DMS114 treated with DMSO at 0.1 percent for 48 hours (cell line): ENCODE data around the gene SNRK.
"Not testable (repeated sequence)": the region's sequence is repeated elsewhere in the genome, so short reads cannot be mapped to it uniquely, and the experiment has no call there.

ENCODE experiments used
- DNase-seq: peaks from one replicate; lab custom pipeline; 2025; ENCODE audit not compliant: unreplicated experiment; lab: John Stamatoyannopoulos, UW

The SNRK gene

DNA sequence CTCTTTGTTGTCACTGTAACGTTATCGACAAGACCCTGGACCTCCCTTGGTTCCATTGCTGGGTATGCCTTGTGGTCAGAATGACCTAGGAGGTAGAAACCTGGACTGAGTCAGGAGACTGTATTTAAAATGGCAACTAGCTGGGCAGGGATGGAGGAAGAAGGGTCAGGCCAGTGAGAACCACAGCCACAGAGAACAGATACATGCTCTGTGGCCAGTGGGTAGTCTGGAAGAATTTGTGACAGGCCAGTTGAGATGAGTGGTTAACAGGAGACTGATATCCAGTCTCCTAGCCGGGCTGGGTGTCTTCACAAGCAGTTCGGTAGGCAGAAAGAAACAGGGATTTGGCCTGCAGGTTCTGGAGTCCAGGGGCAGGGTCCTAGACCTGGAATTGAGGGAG is 58.9 kb downstream of the SNRK start:
- no peak for DNase-seq

DNA sequence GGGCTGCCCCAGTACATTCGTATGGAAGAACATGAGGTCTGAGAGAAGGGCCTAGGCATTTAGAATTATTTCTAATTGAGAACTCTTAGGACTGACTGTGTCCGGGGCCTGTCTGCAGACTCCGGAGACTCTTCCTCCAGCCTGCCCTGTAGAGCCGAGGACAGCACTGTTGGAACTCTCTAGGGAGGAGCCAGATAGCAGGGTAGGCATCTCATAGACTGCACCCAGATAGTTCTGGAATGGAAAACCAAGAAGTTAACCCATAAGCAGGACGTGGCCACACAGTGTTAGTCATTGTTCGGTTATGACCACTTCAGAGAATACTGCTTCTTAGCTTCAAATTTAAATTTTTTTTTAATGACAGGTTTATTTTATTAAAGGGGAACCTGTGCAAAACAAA is 59.5 kb downstream of the SNRK start:
- DNase-seq: no peak

DNA sequence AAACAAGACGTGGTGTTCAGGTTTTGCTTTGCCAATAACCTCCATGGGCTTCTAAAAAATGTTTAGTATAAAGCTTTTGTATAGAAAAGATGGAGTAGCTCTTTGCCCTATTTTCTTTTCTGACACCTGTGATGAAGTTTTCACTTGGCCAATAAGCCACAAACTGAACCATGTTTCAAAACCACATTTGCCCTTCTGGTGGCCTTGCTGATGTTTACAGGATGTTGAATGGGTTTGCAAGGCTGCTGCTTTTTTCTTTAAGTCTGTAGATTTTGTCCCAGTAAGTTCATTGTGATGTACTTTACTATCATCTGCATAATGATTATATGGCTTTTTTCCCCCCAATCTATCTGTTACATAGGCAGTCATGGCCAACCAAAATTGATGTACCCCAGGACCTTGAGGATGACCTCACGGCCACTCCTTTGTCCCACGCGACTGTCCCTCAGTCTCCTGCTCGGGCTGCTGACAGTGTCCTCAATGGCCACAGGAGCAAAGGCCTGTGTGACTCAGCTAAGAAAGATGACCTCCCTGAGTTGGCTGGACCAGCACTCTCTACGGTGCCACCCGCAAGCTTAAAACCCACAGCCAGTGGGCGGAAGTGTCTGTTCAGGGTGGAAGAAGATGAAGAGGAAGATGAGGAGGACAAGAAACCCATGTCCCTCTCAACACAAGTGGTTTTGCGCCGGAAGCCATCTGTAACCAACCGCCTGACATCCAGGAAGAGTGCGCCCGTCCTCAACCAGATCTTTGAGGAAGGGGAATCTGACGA is 60.8 kb downstream of the SNRK start:
- DNase-seq: no peak

DNA sequence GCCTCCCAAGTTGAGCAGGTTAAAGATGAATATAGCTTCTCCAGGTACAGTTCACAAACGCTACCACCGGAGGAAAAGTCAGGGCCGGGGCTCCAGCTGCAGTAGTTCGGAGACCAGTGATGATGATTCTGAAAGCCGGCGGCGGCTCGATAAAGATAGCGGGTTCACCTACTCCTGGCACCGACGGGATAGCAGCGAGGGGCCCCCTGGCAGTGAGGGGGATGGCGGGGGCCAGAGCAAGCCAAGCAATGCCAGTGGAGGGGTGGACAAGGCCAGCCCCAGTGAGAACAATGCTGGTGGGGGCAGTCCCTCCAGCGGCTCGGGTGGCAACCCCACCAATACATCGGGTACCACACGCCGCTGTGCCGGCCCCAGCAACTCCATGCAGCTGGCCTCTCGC is 61.4 kb downstream of the SNRK start:
- DNase-seq: no peak

DNA sequence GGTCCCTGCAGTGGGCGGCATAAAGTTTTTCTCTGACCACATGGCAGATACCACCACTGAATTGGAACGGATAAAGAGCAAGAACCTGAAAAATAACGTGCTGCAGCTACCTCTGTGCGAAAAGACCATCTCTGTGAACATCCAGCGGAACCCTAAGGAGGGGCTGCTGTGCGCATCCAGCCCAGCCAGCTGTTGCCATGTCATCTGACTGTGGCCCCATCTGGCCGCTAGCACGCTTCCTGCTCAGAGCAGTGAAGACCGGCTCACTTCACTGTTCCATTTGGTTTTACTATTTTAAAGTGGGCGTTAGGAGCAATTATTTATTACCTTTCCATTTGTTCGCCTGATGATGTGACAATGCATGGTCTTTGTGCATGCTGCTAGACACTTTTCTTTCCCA is 62.0 kb downstream of the SNRK start:
- DNase-seq: no peak

DNA sequence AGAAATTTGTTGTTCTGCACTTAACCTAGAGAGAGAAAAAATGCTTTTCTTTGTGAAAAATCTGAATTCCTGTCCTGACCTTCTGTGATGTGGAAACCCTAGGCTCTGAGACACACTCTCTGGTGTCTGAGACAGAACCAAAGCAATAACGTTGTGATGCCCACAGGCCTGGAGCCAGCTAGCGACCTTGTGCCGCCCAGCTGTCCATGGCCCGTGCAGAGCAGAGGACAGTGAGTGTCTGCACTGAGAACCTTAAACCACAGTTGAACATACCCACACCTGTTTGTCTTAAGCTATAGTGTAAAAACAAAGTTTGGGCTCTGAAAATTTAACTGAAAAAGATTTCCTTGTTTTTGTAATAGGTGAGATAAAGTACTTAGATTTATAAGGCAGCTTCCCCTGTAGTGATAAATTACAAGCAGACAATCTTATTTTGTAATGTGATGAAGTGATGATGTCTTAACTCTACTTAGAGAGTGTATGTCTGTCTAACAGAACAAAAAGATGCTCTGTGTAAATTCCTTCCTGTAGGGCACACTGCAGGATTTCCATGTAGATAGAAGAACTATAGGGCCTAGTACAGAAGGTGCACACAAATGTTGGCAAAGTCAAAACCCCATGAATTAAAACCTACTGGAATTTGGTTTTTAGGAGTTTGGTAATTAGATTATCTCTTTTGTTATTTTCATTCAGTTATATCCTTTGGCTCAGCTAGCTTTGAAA is 62.7 kb downstream of the SNRK start:
- no peak for DNase-seq

DNA sequence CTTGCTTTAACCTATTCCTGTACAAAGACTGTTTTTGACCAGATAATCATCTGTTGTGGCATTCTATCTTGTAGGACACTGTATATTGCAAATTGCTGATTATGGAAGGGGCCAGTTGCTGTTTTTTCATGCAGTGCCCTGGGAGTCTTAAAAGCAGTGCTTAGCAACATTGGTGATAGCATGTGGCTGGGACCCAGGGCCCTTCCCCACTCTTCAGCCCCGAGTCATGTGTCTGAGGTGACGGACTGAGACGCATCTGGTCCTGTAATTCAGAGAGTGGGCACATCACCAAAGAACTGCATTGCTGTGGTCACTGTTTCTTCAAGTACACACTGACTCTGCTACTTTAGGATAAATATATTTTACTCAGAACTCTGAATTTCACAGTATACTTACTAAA is 63.4 kb downstream of the SNRK start:
- no peak for DNase-seq

DNA sequence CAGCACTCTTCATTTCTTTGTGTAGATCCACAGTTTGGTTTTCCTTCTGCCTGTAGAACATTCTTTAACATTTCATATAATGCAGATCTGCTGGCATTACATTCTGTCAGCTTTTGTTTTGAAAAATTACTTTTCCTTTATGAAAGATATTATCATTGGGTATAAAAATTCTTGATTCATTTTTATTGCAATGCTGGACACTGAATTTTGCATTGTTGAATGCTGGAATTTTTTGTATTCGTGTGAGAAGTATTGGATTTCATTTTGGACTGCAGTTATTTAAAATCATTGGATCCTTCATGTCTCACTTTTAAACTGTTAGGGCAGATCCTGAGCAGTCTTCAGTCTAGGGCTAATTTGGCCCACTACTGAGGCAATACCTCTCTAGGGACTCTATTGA is 67.1 kb downstream of the SNRK start:
- no peak for DNase-seq

DNA sequence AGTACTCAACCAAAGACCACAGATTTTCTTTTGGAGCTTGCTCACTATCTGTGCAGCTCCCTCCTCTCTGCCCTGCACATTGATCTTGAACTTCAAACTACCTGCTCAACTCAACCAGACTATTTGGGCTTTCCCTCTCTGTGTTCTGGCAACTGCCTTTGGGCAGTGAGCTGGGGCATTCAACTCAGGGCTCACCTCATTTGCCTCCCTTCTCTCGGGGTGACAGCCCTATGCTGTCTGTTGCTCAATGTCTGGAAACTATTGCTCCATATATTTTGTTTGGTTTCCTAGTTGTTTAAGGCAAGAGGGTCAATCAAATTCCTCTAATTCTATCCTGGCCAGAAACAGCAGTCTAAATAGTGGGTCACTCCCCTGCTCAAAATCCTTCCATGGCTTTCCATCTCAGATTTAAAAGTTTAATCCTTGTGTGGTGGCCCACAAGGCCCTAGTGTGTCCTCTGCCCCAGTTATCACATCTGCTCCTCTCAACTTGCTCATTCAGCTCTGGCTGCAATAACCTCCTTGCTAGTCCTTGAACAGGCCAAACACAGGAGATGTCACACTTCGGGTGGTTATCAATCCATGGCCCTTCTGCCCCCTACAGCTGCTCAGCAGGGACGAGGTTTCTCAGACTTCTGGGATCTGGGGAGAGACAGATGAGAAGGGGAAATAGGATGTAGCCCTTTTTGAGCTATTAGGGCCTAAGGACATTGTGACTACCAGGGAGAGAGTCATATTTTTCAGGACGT is 67.8 kb downstream of the SNRK start:
- no peak for DNase-seq

DNA sequence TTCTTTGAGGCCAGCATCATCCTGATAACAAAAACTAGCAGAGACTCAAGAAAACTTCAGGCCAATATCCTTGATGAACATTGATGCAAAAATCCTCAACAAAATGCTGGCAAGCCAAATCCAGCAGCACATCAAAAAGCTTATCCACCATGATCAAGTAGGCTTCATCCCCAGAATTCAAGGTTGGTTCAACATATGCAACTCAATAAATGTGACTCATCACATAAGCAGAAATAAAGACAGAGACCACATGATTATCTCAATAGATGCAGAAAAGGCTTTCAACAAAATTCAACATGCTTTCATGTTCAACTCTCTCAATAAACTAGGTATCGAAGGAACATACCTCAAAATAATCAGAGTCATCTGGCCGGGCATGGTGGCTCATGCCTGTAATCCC is 69.7 kb downstream of the SNRK start:
- DNase-seq: not testable (repeated sequence)

DNA sequence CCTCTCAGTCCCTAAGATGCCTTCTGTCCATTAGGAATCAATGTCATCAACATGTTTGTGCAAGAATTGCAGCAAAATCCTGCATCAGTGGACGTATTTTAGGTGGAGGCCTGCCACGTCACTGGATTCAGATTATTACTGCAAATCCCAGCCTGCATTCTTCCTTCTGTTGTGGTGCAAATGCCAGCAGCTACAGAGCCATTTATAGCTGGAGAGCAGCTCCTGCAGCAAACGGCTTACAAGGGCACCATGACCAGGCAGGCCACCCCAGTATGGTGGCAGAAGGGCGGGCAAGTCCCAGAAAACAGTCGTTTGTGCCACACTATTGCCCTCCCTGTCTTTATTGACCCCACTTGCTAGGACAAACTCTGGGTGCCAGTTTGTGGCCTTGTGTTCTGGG is 74.7 kb downstream of the SNRK start:
- no peak for DNase-seq

DNA sequence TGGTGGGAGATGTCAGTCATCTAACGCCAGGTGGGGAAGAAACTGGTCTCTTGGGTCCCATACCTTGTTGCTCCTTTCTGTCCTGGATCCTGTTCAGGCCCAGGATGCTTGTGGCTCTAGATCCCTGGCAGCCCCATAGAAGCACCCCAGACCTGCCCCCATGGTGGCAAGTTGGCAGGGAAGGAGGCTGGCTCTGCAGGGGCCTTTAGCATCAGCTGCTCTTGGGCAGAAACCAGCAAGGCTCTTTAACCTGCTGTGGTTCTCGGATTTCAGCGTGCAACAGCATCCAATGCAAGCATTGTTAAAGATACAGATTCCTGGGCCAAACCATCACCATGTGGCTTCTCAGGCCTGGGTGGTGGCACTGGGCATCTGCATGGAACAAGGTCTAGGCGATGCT is 75.8 kb downstream of the SNRK start:
- DNase-seq: no peak

DNA sequence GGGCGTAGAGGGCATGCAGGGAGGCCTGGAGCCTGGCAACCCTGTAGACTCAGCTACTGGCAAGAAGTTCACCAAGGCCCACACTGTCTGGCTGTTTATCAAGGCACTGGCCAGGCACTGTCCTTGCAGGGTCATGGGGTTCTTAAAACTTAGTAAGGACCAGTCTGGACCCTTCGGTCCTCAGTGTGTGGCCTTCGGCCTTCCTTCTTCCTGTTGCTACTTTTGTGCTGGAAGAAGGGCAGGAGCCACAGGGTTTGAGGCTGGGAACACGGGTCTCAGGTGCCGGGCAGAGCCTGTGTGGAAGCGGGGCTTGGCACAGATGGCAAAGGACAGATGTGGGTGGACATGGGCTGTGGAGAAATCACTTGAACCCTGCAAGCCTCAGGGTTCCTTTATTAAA is 76.6 kb downstream of the SNRK start:
- DNase-seq: no peak

DNA sequence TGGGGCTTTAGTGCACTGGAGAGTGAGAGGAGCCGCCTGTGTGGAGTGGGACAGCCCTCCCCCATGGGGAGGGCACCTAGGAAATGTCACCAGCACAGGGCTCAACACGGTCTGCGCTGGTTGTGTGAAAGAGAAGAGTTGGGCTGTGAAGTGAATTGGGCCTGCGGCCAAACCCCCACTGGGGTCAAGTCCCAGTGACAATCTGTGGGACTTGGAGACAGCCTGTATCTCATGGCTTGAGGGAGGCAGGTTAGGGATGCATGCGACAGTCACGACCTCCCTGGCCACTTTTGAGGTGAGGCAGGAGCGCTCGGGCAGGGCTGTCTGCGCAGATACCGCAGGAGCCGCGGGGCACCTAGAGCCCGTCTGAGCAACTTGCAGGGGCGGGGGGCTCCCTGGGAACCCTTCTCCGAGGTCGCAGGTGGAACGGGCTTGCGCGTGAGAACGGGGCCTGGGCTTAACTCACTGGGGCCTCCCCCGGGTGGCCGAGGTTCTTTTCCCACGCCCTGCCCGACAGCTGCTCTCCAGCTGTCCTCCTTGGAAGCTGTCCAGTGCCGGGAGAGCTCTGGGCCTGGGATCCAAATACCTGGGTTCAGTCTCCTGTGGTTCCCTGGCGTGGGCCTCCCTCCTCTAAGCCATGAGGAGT is 77.4 kb downstream of the SNRK start:
- no peak for DNase-seq

DNA sequence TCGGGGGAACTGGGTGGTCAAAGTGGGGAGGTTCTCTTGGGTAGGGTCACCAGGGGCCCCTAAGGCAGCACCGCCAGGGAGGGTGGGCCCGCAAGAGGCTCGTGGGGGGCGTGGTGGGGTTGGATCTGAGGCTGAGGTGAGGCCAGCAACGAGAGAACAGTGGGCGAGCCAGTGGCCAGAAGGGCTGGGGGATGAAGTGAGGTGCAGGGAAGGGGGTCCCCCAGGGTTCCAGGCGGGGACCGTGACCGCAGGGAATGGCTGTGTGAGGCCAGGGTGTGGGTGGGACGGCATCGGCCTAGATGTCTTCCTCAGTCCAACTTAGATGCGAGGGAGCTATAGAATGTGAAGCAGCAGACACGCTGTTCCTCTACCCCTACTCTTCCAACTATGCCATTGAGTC is 78.2 kb downstream of the SNRK start:
- DNase-seq: no peak

DNA sequence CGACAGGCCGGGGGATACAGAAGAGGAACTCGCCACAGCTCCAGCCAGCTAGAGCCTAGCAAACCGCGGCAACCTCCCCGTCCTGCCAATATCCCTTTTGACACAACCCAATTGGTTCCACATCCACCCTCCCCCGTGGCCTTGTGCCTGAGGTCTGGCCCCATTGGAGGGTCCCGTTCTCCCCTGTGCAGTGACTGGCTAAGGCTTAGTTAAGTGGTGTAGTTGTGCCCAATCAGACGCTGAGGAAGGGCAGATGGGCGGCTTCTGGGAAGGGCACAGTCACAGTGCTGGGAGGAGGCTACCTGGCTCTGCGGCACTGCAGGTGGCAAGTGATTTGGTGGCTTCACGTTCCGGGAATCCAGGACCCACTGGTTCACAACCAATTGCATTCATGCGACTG is 78.6 kb downstream of the SNRK start:
- DNase-seq: no peak

DNA sequence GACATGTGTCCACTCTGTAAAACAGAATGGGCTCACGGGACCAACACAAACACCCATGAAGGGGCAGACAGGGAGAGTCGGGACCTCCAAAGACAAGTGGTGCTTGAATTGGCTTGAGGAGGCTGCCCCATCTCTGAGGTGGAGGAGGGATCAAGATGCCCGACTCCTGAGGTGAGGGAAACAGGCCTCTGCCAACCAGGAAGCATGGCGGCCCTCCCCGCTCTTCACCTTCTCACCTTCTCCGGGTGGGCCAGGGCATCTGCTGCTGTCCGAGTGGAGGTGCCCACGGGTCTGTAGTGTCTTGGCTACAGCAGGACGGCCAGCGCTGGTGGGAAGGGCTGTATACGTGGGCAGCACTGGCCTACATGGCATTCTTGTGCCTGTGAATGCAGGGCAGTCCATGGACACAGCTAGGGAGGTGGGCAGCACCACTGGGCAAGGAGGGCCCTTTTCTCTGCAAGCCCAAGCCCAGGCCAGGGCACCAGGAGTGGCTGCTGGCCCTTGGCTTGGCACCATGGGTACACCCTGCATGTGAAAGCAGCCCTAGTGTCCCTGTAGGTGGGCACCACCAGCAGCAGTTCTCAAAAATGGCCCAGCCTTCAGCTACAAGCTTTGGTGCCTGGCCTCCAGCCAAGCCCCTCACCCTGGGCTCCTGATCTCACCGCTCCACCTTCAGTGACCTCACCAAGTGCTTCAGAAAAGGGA is 79.4 kb downstream of the SNRK start:
- no peak for DNase-seq

DNA sequence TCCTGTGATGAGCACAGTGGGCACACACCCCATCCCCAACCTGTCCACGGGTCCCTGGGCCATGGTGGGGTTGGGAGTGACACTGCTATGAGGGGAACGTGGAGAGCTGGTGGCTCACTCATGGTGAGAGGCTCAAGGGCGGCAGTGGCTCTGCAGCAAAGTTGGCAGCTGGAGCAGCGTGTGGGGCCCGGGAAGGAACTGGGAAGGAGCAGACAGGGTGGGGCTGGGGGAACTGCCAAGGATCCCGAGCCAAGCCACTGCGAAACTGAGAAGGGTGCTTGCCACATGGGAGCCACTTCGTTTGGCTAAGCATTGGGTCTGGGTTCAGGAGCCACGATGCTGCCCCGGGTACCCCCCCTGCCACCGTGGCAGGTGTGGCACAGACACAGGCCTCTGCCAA is 80.1 kb downstream of the SNRK start:
- DNase-seq: no peak

DNA sequence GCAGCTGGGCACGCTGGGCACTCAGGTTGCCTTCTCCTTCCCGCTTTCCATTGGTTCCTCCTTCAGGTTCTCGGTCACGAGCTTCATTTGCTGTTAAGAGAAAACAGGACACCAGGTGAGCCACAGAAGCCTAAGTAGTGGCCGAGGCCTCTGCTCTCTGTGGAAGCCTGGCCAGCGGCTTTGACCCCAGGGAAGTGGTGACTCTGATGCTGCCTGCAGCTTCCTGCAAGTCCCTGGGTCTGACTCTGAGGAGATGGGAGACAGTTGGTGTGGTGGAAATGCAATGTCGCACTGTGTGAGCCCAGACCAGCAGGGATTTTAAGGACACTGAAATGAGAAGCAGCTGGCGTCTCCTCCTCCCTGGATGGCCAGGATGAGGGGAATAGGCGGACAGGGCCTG is 80.5 kb downstream of the SNRK start:
- DNase-seq: no peak

DNA sequence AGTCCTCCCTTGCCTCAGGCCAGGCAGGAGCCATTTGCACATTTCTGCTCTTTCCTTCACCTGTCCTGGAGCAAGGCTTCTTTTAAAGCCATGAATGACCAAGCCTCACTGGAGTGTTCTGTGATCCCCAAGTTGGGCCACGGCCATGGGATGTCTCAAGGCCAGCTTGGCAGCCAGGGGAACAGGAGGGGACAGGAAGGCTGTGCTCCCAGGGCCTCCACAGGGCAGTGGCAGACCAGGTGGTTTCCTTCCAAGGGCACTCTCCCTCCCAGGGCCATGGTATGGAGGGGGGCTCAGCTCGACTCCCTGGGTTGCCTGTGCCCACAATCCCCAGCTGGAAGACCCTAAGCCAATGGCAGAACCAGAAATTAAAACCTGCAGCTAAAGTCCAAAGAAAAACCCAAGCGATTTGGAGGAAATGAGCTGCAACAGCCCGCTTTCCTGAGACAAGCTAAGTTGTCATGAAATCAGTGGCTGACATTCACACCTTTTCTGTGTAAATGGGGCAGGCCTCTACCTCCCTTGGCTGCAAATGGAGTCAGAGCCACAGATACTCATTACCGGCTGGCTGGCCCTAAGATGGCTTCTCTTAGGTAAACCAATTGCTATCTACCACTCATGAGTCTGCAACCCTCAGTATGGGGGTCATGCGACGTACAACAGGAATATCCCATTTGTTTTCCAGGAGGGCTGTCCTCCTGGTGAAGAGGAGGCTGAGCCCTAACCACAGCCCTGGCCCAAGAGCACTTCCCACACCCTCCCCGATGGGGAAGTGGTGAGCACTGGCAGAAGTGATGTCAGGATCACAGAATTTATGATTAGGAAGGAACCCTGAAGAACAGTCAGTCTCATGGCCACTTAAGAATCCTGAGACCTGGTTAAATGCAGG is 83.3 kb downstream of the SNRK start:
- DNase-seq: no peak
